Memory B cell (primary cell): ENCODE measurements around the gene PAF1.
"Not testable (repeated sequence)": the region's sequence is repeated elsewhere in the genome, so short reads cannot be mapped to it uniquely, and the experiment has no call there.

Experiments
- ATAC-seq: fragments of 150-1000 bp; cut with Tn5 transposase; 2 replicates; pipeline ENCODE4 v1.10.0; 2021; ENCODE audit warnings: low read depth, mild to moderate bottlenecking, moderate library complexity
- DNase-seq, 2 donors: peaks; one replicate each; pipeline ENCODE4 v3.0.0; 2022; ENCODE audit warnings: low spot score in 2 of 2
- H3K27ac Mint-ChIP-seq: one replicate; pipeline ENCODE4 v1.8.0; 2022; ENCODE audit warnings: mild to moderate bottlenecking, moderate library complexity, mixed read lengths
- H3K27me3 Mint-ChIP-seq: one replicate; pipeline ENCODE4 v1.8.0; 2022; ENCODE audit warnings: mixed read lengths
- H3K36me3 Mint-ChIP-seq: one replicate; pipeline ENCODE4 v1.8.0; 2022; ENCODE audit warnings: mild to moderate bottlenecking, mixed read lengths
- H3K4me1 Mint-ChIP-seq: one replicate; pipeline ENCODE4 v1.8.0; 2022; ENCODE audit warnings: mixed read lengths
- H3K4me3 Mint-ChIP-seq: one replicate; pipeline ENCODE4 v1.8.0; 2022; ENCODE audit warnings: mild to moderate bottlenecking, moderate library complexity, mixed read lengths
- H3K9me3 Mint-ChIP-seq: one replicate; pipeline ENCODE4 v1.8.0; 2022; ENCODE audit warnings: mixed read lengths

The PAF1 gene

DNA sequence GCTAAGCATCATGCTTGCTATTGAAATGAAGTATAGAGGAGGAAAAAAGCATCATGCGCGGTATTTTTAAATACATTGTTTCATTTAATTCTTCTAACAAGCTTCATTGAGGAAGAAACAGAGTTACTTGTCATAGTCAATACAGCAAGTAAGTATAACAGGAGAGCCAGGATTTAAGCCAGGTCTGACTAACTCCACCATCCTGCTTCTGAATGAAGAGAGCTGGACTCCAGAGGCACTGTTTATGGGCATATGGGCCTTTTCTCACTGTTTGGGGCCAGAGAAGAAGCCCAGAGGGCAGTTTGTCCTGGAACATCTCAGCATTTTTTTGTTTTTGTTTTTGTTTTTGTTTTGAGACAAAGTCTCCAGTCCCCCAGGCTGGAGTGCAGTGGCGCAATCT lies 40.8 kb downstream of the PAF1 start:
- no peak for ATAC-seq
- Mint-ChIP-seq H3K4me3 (no peak overlapping the region), H3K9me3 (no peaks in the 10 kb centered on the region), H3K27ac (no peak overlapping the region), H3K27me3 (no peaks in the 10 kb centered on the region), H3K36me3 (peaks cover 30% of the 10 kb centered on the region), H3K4me1 (peaks cover 22% of the 10 kb centered on the region)
- DNase-seq: no peak

- H3K4me3 Mint-ChIP-seq: no peak overlapping the region
- H3K36me3 Mint-ChIP-seq: peaks cover 26% of the 10 kb centered on the region
- no peak for DNase-seq
- no peak for ATAC-seq
- peaks cover 29% of the 10 kb centered on the region for H3K4me1 Mint-ChIP-seq
- H3K27ac Mint-ChIP-seq: peak overlapping the region; percentile 41
- no peaks in the 10 kb centered on the region for H3K27me3 Mint-ChIP-seq
- no peaks in the 10 kb centered on the region for H3K9me3 Mint-ChIP-seq
These were observed 41.6 kb downstream of the PAF1 start for GRCh38 chr19:39349326-39349725.

- Mint-ChIP-seq H3K27me3 (no peaks in the 10 kb centered on the region), H3K4me3 (no peak overlapping the region), H3K36me3 (peaks cover 20% of the 10 kb centered on the region), H3K27ac (peak overlapping the region; percentile 41), H3K9me3 (no peaks in the 10 kb centered on the region), H3K4me1 (peaks cover 43% of the 10 kb centered on the region)
- DNase-seq: no peak
- ATAC-seq: no peak
These were observed 43.4 kb downstream of the PAF1 start for GRCh38 chr19:39347332-39348164.

GRCh38 chr19:39345956-39346355 lies 45.0 kb downstream of the PAF1 start:
- Mint-ChIP-seq H3K4me1 (peaks cover 47% of the 10 kb centered on the region), H3K9me3 (no peaks in the 10 kb centered on the region), H3K27me3 (no peaks in the 10 kb centered on the region), H3K4me3 (no peak overlapping the region), H3K27ac (peak overlapping the region; percentile 94), H3K36me3 (peaks cover 20% of the 10 kb centered on the region)
- ATAC-seq (no peak), DNase-seq (no peak)

DNA sequence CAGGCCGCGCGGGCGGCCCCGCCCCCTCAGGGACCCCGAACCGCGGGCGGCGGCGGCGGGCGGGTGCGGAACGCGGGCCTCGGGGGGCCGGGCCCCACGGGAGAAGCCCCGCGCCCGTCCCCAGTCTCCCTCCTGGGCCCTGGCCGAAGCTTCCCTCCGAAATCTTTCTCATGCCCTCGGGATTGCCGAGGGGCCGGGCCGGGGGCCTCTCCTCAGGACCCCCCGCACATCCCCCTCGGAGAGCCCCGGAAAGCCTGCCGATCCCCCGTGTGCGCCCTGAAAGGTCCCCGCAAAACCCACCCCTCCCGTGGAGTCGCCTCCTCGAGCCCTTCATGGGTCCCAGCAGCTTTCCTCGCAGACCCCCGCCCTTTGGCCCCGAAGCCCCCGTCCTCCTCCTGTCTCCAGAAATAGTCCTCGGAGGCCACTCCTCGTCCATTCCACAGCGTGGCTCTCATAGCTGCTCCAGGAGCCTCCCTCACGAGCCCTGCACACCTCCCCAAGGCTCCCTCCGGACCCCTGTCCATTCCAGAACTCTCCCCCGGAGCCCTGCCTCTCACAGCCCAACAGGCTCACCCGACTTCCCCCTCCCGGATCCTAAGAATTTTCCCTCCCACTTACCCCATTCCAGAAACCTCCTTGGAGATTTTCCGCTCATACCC lies 48.1 kb downstream of the PAF1 start:
- no peaks in the 10 kb centered on the region for H3K27me3 Mint-ChIP-seq
- no peak for DNase-seq
- peaks cover 10% of the 10 kb centered on the region for H3K36me3 Mint-ChIP-seq
- H3K9me3 Mint-ChIP-seq: no peaks in the 10 kb centered on the region
- peaks cover 55% of the 10 kb centered on the region for H3K4me1 Mint-ChIP-seq
- H3K4me3 Mint-ChIP-seq: peak overlapping the region; percentile 88
- H3K27ac Mint-ChIP-seq: peak overlapping the region; percentile 94
- peak; percentile 1 for ATAC-seq

- H3K27me3 Mint-ChIP-seq: no peaks in the 10 kb centered on the region
- ATAC-seq: peak; percentile 87
- peaks cover 7% of the 10 kb centered on the region for H3K36me3 Mint-ChIP-seq
- peak; percentile 95 to 99 for DNase-seq
- H3K27ac Mint-ChIP-seq: peak within 1 kb of the TSS; percentile 94
- H3K4me3 Mint-ChIP-seq: peak within 1 kb of the TSS; percentile 98
- H3K4me1 Mint-ChIP-seq: peaks cover 57% of the 10 kb centered on the region
- no peaks in the 10 kb centered on the region for H3K9me3 Mint-ChIP-seq
These were observed 48.9 kb downstream of the PAF1 start, which contains the start of gene SAMD4B for GRCh38 chr19:39341719-39342604. TSS of gene SAMD4B (plus strand) at chr19:39342421. CDS start at chr19:39356894, 14,473 bp downstream.

GRCh38 chr19:39341129-39341718 lies 49.7 kb downstream of the PAF1 start:
- H3K27me3 Mint-ChIP-seq: no peaks in the 10 kb centered on the region
- peak overlapping the region; percentile 98 for H3K4me3 Mint-ChIP-seq
- DNase-seq (no peak), ATAC-seq (no peak)
- H3K36me3 Mint-ChIP-seq: peaks cover 7% of the 10 kb centered on the region
- H3K4me1 Mint-ChIP-seq: peaks cover 57% of the 10 kb centered on the region
- H3K27ac Mint-ChIP-seq: peak overlapping the region; percentile 91
- H3K9me3 Mint-ChIP-seq: no peaks in the 10 kb centered on the region

DNA sequence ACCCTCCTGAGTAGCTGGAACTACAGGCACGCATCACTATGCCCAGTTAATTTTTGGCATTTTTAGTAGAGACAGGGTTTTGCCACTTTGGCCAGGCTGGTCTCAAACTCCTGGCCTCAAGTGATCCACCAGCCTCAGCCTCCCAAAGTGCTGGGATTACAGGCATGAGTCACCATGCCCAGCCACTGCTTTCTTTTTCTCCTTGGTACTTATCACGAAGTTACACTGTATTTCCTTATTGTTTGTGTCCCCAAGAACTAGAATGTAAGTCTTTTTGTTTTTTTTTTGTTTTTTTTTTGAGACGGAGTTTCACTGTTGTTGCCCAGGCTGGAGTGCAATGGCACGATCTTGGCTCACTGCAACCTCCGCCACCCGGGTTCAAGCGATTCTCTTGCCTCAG lies 50.8 kb downstream of the PAF1 start:
- not testable (repeated sequence) for ATAC-seq, DNase-seq, H3K27me3 Mint-ChIP-seq, H3K36me3 Mint-ChIP-seq, H3K9me3 Mint-ChIP-seq, H3K27ac Mint-ChIP-seq
- Mint-ChIP-seq H3K4me1 (peaks cover 59% of the 10 kb centered on the region), H3K4me3 (peak overlapping the region; percentile 98)

GRCh38 chr19:39339674-39340073 lies 51.2 kb downstream of the PAF1 start:
- H3K4me3 Mint-ChIP-seq: peak overlapping the region; percentile 21
- H3K4me1 Mint-ChIP-seq: peaks cover 58% of the 10 kb centered on the region
- H3K9me3 Mint-ChIP-seq: no peaks in the 10 kb centered on the region

DNA sequence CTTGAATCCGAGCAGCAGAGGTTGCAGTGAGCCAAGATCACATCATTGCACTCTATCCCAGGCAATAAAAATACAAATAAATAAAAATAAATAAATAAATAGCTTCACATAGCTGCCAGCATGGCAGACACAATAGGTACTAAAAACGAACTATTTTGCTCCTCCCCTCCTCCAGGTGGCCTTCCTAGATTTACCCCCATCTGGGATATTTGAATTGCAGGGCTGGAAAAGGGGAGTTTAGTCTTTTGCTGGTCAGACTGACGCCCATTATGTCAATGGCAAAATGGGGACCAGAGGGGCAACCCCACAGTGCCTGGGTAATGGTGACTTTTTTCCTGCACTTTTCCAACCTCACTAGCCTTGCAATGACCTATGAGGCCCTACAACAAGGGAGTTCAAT lies 54.4 kb downstream of the PAF1 start:
- Mint-ChIP-seq H3K27ac (peak overlapping the region; percentile 67), H3K27me3 (no peaks in the 10 kb centered on the region), H3K9me3 (no peaks in the 10 kb centered on the region), H3K4me3 (peak overlapping the region; percentile 96), H3K4me1 (peaks cover 43% of the 10 kb centered on the region), H3K36me3 (peaks cover 6% of the 10 kb centered on the region)
- DNase-seq (no peak), ATAC-seq (no peak)

More at GRCh38 chr19:39339674-39340073, 51.2 kb downstream of the PAF1 start:
- peaks cover 3% of the 10 kb centered on the region for H3K36me3 Mint-ChIP-seq
- DNase-seq (no peak), ATAC-seq (no peak)
- H3K27me3 Mint-ChIP-seq: no peaks in the 10 kb centered on the region
- no peak overlapping the region for H3K27ac Mint-ChIP-seq
